Peyer's patch (tissue), 4 donors: ENCODE measurements around the gene TGFBR2.

Experiments
- POLR2A ChIP-seq, 2 donors: fragments of 450-650 bp; IDR thresholded peaks; one replicate each; pipeline ENCODE4 v1.5.1; 2017; ENCODE audit warnings: antibody characterized with exemption in 2 of 2, mild to moderate bottlenecking in 2 of 2, moderate library complexity in 2 of 2
- TF ChIP-seq, protein P1 (sequence below), 6 experiments: fragments of 450-650 bp in 4 of 6; fragments of 200-600 bp in 2 of 6; sonication (generic) in 1 of 6; IDR thresholded peaks; one replicate each; pipeline ENCODE4 v1.5.1; 2017 to 2019; ENCODE audit warnings: antibody characterized with exemption in 6 of 6, mild to moderate bottlenecking in 3 of 6, moderate library complexity in 1 of 6

- TF ChIP-seq, protein P1, sequence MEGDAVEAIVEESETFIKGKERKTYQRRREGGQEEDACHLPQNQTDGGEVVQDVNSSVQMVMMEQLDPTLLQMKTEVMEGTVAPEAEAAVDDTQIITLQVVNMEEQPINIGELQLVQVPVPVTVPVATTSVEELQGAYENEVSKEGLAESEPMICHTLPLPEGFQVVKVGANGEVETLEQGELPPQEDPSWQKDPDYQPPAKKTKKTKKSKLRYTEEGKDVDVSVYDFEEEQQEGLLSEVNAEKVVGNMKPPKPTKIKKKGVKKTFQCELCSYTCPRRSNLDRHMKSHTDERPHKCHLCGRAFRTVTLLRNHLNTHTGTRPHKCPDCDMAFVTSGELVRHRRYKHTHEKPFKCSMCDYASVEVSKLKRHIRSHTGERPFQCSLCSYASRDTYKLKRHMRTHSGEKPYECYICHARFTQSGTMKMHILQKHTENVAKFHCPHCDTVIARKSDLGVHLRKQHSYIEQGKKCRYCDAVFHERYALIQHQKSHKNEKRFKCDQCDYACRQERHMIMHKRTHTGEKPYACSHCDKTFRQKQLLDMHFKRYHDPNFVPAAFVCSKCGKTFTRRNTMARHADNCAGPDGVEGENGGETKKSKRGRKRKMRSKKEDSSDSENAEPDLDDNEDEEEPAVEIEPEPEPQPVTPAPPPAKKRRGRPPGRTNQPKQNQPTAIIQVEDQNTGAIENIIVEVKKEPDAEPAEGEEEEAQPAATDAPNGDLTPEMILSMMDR (IDR thresholded peaks at IDR 0.05) = no peak
- TF ChIP-seq POLR2A (IDR thresholded peaks at IDR 0.05) = no peak
Observed at GRCh38 chr3:30567139-30567753, 39.2 kb upstream of the TGFBR2 start.
